MM.1S (cell line): ENCODE data around the gene DYNLRB1.

Experiments used
- EZH2phosphoT487 ChIP-seq: fragments of 300-600 bp; sonication (generic); IDR thresholded peaks from 2 replicates; pipeline ENCODE4 v1.6.1; 2018; ENCODE audit warnings: antibody characterized with exemption, low read length
- TF ChIP-seq, protein P1 (sequence below): fragments of 300-600 bp; sonication (generic); IDR thresholded peaks from 2 replicates; pipeline ENCODE4 v1.5.1; 2016; ENCODE audit warnings: antibody characterized with exemption, low read length, mixed read lengths

DNA sequence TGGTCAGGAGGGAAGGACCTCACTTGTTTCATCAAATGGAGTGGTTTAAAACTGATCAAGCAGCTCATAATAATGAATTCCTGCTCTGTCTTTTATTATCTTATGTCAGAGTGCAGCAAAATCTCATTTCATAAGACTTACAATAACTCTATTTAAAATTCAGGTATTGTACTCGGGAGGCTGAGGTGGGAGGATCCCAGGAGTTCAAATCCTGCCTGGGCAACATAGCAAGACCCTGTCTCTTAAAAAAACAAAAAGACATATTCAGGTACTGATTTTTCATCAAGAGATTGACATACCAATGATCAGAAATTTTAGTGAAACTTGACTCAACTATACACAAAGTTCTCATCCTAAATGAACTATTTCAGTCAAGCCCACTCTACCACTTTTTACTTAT lies 5.6 kb upstream of the DYNLRB1 start:
- TF ChIP-seq, protein P1, sequence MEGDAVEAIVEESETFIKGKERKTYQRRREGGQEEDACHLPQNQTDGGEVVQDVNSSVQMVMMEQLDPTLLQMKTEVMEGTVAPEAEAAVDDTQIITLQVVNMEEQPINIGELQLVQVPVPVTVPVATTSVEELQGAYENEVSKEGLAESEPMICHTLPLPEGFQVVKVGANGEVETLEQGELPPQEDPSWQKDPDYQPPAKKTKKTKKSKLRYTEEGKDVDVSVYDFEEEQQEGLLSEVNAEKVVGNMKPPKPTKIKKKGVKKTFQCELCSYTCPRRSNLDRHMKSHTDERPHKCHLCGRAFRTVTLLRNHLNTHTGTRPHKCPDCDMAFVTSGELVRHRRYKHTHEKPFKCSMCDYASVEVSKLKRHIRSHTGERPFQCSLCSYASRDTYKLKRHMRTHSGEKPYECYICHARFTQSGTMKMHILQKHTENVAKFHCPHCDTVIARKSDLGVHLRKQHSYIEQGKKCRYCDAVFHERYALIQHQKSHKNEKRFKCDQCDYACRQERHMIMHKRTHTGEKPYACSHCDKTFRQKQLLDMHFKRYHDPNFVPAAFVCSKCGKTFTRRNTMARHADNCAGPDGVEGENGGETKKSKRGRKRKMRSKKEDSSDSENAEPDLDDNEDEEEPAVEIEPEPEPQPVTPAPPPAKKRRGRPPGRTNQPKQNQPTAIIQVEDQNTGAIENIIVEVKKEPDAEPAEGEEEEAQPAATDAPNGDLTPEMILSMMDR = no peak
- TF ChIP-seq EZH2phosphoT487 = no peak
